ENCODE results near the gene FNTB. TPM values are rescaled to one million over a fixed set of nuclear protein-coding genes. Genes with fewer than 3 reads are reported as not detected.

The FNTB gene, protein sequence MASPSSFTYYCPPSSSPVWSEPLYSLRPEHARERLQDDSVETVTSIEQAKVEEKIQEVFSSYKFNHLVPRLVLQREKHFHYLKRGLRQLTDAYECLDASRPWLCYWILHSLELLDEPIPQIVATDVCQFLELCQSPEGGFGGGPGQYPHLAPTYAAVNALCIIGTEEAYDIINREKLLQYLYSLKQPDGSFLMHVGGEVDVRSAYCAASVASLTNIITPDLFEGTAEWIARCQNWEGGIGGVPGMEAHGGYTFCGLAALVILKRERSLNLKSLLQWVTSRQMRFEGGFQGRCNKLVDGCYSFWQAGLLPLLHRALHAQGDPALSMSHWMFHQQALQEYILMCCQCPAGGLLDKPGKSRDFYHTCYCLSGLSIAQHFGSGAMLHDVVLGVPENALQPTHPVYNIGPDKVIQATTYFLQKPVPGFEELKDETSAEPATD
- total RNA-seq (21.0 and 24.5 TPM in 2 replicates), polyA plus RNA-seq (21.6 and 25.6 TPM in 2 replicates), polyA minus RNA-seq (34.5 and 42.1 TPM in 2 replicates), Bru-seq, nascent RNA (percentile 56 among the genes with signal in this experiment), BruChase-seq, experiment 1, labeled RNA remaining after a 6-hour chase (percentile 88 among the genes with signal in this experiment), BruChase-seq, experiment 2, labeled RNA remaining after a 2-hour chase (percentile 70 among the genes with signal in this experiment)
- 19.3 and 19.7 TPM in 2 replicates for polyA plus RNA-seq (2011; cell fraction: cytosol; rRNA removed)
- 22.2 and 23.4 TPM in 2 replicates for polyA plus RNA-seq (2011; cell fraction: nucleus; rRNA removed)
- polyA plus RNA-seq (2012), result 9.9 and 11.6 TPM in 2 replicates
- 24.9 TPM for polyA minus RNA-seq (2011; cell fraction: cytosol; rRNA and poly(A)+ RNA removed)
- 21.9 and 27.2 TPM in 2 replicates for polyA minus RNA-seq (2011; cell fraction: nucleus; rRNA and poly(A)+ RNA removed)
- long read RNA-seq, transcript FNTB-201 (12 exons, 2,834 nt), result major isoform, 47 of 63 reads
- long read RNA-seq, partial matches to known transcripts, result 2 of 63 reads
- long read RNA-seq, other reads (novel, unspliced or antisense), result 12 of 63 reads

DNA sequence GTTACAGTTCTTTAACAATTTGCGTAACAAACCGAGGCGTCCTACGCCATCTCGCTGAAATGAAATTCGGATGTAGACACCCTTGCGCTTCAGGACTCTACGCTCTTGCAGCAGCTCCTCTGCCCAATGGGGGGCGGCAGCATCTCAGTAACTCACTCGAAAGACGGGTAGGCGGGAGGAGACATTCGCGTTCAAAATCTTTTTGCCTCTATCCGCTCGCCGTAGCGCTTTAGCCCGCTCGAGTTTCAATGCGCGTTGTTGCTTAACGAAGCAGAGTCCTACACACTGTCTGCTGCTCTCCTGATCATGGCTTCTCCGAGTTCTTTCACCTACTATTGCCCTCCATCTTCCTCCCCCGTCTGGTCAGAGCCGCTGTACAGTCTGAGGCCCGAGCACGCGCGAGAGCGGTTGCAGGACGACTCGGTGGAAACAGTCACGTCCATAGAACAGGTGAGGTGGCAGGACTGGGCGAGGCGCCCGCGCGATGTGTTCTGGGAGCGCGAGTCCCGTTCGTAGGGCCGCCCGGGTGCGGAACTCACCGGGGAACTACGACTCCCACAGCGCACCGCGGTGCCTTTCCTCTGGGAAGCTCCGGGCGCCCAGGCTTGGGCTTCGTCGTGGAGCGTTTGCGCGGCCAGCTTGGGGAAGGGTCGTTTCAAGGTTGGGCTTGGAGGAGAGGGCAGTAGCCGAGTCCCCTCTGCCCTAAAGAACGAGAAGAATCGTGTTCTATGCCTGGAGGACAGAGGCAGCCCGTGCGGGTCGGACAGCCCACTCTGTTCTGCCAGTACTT, at the start of gene FNTB:
Gene FNTB (plus strand): TSS at position 248 of the 790 bp plus-strand sequence. CDS start 59 bp downstream, at position 307.
- intact Hi-C loops (cut with micrococcal nuclease), result loop anchor here (1.0 to 5.0 kb wide), 6 partner anchors 15 to 426 kb away; partner anchors contain the start of genes CHURC1, FUT8, MAX and RAB15
- TSS peak; percentile 62 for BruUV-seq (replicated peaks)

More for the DNA sequence above, at the start of gene FNTB:
- DNase-seq (ENCODE audit: low read depth, low spot score) (peak; percentile 98), FAIRE-seq (peak; percentile 94)
- H4K20me1 ChIP-seq (replicated peaks; ENCODE audit: control insufficient read depth, extremely low read depth, insufficient read depth, low read length), result no peaks in the 10 kb centered on the region
- H3K4me2 ChIP-seq (ENCODE audit: insufficient read depth, low read length), result peak within 1 kb of the TSS; percentile 82
- H3K36me3 ChIP-seq (ENCODE audit: control insufficient read depth in 2 of 2, extremely low read depth in 1 of 2, insufficient read depth in 2 of 2, low read length in 2 of 2), result no peaks in the 10 kb centered on the region
- CTCF ChIA-PET, result interaction anchor here (0.6 to 7.3 kb wide), 29 partner anchors 12 to 974 kb away, joined by 3 to 109 read pairs (median 3); partner anchors contain the start of genes CHURC1 and MAX
- TF ChIP-seq POLR2AphosphoS5 (IDR thresholded peaks at IDR 0.05; ENCODE audit: insufficient read depth, low read depth, low read length), result peak; percentile 62
- TF ChIP-seq CTCF (IDR thresholded peaks at IDR 0.05; ENCODE audit: extremely low read depth in 1 of 2, insufficient read depth in 1 of 2, low read depth in 1 of 2, low read length in 2 of 2), result peak; percentile 69 to 85
- TF ChIP-seq JUN (IDR thresholded peaks at IDR 0.05; ENCODE audit: borderline replicate concordance, insufficient read depth, insufficient read length, low read depth), result no peak
- TF ChIP-seq MYC (IDR thresholded peaks at IDR 0.05; ENCODE audit: low read depth, low read length), result peak; percentile 21
- no peak for TF ChIP-seq FOS (IDR thresholded peaks at IDR 0.05; ENCODE audit: borderline replicate concordance, insufficient read depth, low read length)
- TF ChIP-seq GATA2 (IDR thresholded peaks at IDR 0.05; ENCODE audit: insufficient read depth, insufficient read length, low read depth, low read length), result no peak
- TF ChIP-seq EZH2 (IDR thresholded peaks at IDR 0.05; ENCODE audit: borderline replicate concordance, low read depth, low read length, severe bottlenecking), result no peak
- peak; percentile 43 for TF ChIP-seq POLR2A (IDR thresholded peaks at IDR 0.05; ENCODE audit: low read depth, low read length)
- no peak for TF ChIP-seq MAX (IDR thresholded peaks at IDR 0.05; ENCODE audit: insufficient read depth, insufficient read length)
- H3K4me1 ChIP-seq (ENCODE audit: control insufficient read depth, extremely low read depth, insufficient read depth, low read length), result peaks cover 15% of the 10 kb centered on the region
- no peaks in the 10 kb centered on the region for H3K9me3 ChIP-seq (replicated peaks; ENCODE audit: control insufficient read depth, insufficient read depth, low read length)
- POLR2A ChIA-PET, result interaction anchor here (0.6 to 1.1 kb wide), 3 partner anchors 19 to 34 kb away, joined by 3 read pairs; no protein-coding TSS in a partner anchor
- peaks cover 6 to 20% of the 10 kb centered on the region in 2 experiments for H3K27me3 ChIP-seq (ENCODE audit: control insufficient read depth in 2 of 2, insufficient read depth in 2 of 2, low read length in 2 of 2)
- no peaks in the 10 kb centered on the region for H3K9me1 ChIP-seq (replicated peaks; ENCODE audit: control insufficient read depth, extremely low read depth, insufficient read depth, low read length)
- H3K79me2 ChIP-seq (ENCODE audit: control insufficient read depth, insufficient read depth, low read length), result peaks cover 4% of the 10 kb centered on the region
- H3K4me3 ChIP-seq (replicated peaks in 1 of 3; ENCODE audit: insufficient read depth in 1 of 3, low read depth in 1 of 3, low read length in 3 of 3), result peak within 1 kb of the TSS; percentile 40 to 76 (median 63)
- peak within 1 kb of the TSS; percentile 32 for H3K27ac ChIP-seq (ENCODE audit: insufficient read depth, low read depth, low read length)
- dilution Hi-C loops (cut with MboI; ENCODE audit: extremely low pct_ligation_motif_present, low sequenced_read_pairs), result no loop called here
- H3K9ac ChIP-seq (replicated peaks; ENCODE audit: extremely low read depth, insufficient read depth, low read length), result peak within 1 kb of the TSS; percentile 66
- peak within 1 kb of the TSS; percentile 89 for H2AFZ ChIP-seq (ENCODE audit: low read depth, low read length)

All from endothelial cell of umbilical vein (primary cell).